Thyroid gland (tissue), 4 donors: ENCODE data around the gene ZFC3H1.

Source experiments
- CTCF ChIP-seq, 6 experiments: fragments of 200-600 bp in 3 of 6; fragments of 450-650 bp in 3 of 6; sonication (generic) in 3 of 6; IDR thresholded peaks; one replicate each; pipeline ENCODE4 v1.5.1; 2016 to 2019; ENCODE audit warnings: antibody characterized with exemption in 6 of 6, mild to moderate bottlenecking in 2 of 6, inconsistent platforms in 1 of 6, moderate library complexity in 1 of 6
- POLR2A ChIP-seq, 2 donors: fragments of 450-650 bp; IDR thresholded peaks; one replicate each; pipeline ENCODE4 v1.6.1; 2017; ENCODE audit warnings: antibody characterized with exemption in 2 of 2, mild to moderate bottlenecking in 2 of 2, moderate library complexity in 1 of 2

GRCh38 chr12:71703206-71703605 is 39.6 kb upstream of the ZFC3H1 start:
- no peak for TF ChIP-seq CTCF (IDR thresholded peaks at IDR 0.05)
- no peak for TF ChIP-seq POLR2A (IDR thresholded peaks at IDR 0.05)
